Amygdala (tissue), 56 donors: ENCODE measurements around the gene CDH5.

Source experiments
- DNase-seq, 56 donors: peaks; one replicate each; lab custom pipeline; 2025; lab: John Stamatoyannopoulos, UW

The CDH5 gene

DNA sequence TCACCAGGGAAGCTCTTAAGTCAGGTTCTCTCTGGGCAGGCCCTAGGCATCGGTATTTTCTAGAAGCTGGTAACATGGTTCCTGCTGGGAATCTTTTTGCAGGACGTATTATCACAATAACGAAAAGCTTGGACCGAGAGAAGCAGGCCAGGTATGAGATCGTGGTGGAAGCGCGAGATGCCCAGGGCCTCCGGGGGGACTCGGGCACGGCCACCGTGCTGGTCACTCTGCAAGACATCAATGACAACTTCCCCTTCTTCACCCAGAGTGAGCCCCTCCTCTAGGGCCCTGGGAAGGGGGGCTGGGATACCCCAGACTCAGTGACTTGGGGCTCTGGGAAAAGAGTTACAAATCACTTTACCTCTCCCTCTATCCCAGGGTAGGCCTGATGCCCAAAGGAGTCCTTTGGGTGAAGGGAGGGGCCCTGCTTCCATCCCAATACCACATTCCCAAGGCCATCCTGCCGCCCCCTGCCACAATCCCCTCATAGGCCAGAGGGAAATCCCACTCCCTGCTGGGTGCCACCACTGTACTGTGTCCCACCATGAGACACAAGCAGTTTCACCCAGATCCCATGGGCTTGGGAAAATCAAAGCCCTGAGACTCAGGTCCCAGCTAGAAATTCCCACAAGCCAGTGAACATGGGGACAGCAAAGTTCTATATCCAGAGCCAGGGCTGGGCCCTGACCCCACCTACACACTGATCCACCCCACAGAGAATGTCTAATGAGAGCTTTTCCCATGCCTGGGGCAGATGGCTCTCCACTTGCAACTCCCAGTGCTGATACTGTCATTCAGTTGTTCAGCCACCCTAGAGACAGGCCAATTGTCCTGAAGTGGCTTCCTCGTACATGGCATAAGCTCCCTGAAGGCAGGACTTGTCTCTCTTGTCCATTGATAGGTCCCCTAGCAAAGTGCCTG is 23.0 kb downstream of the CDH5 start:
- no peak for DNase-seq

GRCh38 chr16:66390346-66391108 is 24.0 kb downstream of the CDH5 start:
- DNase-seq, result no peak

DNA sequence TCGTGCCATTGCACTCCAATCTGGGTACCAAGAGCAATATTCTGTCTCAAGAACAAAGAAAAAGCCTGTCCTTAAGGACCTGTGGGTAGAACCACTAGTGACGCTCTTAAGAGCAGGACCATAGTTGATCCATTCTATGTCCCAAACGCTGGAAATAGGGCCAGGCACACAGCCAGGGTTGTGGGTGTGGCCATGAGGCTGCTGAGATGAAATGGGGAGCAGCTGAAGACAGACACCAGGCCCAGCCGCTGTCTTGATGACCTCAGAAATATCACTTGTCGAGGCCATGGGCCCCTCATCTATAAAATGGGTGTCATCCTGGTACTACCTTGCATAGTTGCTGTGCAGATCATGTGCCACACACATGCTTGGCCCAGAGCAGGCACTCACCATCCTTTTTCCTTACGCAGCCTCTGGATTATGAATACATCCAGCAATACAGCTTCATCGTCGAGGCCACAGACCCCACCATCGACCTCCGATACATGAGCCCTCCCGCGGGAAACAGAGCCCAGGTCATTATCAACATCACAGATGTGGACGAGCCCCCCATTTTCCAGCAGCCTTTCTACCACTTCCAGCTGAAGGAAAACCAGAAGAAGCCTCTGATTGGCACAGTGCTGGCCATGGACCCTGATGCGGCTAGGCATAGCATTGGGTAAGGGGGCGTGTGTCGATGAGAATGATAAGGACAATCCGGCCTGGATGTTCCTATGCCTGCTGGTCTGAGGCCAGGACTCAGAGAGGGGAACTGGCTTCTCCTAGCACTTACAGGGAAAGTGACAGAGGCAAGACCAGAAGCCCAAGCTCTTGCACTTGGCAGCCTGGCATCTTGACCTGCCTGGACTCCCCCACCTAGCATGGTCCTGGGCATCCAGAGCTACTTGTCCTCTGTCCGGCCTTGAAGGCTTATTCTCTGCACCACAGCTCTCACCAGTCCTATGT is 25.5 kb downstream of the CDH5 start:
- DNase-seq, result no peak

DNA sequence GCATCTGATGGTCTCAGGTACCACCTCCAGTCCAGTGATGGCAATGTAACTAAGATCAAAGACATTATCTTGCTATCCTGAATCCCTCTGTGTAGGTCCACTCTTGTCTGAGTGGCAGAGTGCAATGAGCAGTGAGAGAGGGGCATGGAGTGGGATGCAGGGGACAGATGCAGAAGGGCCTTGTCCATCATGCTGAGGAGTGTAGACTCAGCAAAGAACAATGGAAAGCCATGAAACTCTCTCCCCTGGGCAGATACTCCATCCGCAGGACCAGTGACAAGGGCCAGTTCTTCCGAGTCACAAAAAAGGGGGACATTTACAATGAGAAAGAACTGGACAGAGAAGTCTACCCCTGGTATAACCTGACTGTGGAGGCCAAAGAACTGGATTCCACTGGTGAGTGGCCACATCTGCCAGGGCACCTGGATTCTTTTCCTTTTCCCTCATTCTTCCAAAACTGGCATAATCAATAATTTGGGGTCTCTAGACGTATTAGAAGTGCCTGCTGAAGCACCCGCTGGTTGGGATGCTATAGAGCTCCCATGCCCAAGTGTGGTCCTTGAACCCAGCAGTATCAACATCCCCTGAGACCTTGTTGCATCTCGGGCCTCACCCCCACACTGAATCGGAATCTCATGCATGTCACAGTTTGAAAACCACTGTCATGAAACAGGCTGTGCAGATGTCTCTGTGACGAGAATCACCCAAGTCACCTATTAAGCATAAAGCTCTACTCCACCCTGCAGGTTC is 29.5 kb downstream of the CDH5 start:
- no peak for DNase-seq

- DNase-seq, result no peak
These were observed 31.4 kb downstream of the CDH5 start for GRCh38 chr16:66397736-66398433.

DNA sequence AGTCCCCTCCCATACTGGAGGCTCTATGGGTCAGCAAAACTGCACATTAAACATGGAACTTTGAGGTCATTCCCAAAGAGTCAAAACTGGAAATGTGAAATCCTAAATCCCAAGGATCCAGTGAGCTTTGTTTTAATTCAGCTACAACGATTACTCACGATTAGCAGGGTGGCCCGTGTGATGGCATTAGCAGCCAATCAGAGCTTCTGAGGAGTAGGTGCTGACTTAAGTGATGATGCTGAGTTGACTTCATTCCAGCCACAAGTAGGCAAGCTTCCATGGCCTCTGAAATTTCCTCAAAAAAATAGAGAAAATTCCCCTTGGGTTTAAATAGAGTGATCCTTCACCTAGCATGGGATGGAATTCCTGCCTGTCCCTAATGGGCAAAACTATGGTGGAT is 32.5 kb downstream of the CDH5 start:
- no peak for DNase-seq

DNA sequence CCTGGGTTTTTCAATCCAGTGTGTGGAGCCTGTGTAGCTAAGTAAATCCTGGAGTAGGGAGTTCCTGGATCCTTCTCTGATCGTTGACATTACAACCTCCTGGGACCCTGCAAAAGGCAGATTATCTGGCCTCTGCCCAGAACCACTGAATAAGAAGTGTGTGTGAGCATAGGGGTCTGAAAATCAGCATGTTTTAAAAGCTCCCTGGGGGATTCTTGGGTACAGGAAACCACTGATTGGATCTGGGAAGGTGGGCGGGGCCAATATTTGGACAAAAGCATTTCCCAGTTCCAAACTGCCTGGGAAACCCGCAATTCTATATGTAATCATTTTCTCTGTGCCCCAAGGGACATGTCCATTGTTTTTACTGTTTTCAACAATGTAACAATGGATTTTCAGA is 33.4 kb downstream of the CDH5 start:
- DNase-seq, result no peak

GRCh38 chr16:66400503-66401380 is 34.3 kb downstream of the CDH5 start:
- DNase-seq, result no peak

DNA sequence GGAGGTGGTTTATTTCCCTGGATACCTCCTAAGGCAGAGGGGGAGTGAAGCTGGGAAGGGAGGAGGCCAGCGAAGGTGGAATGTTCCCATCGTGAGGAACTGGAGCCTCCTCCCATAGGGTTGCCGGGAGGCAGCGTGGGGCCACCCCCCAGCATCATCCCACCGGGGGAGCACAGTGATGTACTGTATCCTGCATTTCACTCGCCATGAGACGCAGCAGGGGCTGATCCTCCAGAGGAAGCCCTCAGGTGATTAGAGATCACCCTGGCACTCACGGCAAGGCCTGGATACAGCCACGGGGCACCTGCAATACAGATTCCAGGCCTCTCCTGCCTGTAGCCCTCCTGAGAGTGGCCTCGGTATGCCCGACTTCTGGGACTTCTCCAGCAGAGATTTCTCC is 35.1 kb downstream of the CDH5 start:
- no peak for DNase-seq

DNA sequence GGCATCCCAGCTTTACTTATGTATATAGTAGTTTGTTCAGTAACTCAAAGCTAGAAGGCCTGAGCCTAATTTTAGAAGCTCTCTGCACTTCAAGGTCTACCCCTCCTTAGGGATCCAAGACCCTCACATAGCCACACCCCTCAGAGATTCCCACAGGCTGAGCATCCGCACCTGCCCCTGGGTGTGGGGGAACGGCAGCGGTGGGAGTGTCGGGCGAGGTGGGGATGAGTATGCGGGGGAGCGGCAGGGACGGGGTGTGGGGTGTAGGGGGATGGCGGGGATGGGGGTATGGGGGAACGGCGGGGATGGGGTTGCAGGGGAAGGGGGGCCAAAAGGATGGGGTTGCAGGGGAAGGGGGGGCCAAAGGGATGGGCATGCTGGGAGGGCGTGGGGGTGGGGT is 35.7 kb downstream of the CDH5 start:
- DNase-seq, result no peak

DNA sequence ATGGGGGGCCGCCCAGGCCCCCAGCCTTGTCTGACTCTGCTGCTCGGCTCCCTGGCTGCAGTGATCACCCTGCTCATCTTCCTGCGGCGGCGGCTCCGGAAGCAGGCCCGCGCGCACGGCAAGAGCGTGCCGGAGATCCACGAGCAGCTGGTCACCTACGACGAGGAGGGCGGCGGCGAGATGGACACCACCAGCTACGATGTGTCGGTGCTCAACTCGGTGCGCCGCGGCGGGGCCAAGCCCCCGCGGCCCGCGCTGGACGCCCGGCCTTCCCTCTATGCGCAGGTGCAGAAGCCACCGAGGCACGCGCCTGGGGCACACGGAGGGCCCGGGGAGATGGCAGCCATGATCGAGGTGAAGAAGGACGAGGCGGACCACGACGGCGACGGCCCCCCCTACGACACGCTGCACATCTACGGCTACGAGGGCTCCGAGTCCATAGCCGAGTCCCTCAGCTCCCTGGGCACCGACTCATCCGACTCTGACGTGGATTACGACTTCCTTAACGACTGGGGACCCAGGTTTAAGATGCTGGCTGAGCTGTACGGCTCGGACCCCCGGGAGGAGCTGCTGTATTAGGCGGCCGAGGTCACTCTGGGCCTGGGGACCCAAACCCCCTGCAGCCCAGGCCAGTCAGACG is 36.2 kb downstream of the CDH5 start:
- no peak for DNase-seq

- no peak for DNase-seq
These were observed 37.1 kb downstream of the CDH5 start for GRCh38 chr16:66403531-66404145.

- DNase-seq, result no peak
These were observed 38.7 kb downstream of the CDH5 start for GRCh38 chr16:66405057-66405783.

DNA sequence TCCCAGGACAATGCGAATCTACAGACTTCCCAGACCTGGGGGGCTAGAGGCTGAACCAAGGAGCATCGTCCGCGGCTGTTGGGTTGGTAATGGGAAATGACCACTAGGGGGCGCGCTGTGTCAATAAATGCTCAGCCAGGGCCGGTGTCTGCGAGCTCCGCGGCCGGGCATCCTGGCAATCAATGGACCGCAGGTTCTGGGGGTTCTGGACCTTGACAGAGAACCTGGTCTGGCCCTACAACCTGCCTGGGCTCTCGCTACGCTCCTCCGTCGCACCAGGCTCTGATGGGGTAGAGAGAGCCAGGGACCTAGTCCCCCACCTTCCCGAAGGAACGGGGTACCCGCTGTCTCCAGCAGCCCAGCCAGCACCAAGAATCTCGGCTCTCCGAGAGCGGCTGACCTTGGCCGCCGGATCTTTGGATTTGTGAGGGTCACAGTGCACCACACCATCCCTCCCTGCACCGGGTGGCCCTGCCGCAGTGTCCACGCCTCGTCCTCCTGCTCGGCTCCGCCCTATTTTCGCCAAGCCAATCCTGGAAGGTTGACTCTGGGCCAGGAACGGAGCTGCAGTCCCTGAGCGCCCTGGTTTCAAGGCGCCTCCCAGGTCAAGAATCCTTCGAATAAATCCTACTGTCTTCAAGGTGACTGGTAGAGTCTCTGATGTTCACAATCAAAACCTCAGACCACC is 40.2 kb downstream of the CDH5 start:
- DNase-seq, result peak in 55 of 56 donors; percentile 23 to 90 (median 68)

- DNase-seq, result peak in 6 of 56 donors; percentile 8 to 27 (median 18)
These were observed 41.9 kb downstream of the CDH5 start for GRCh38 chr16:66408163-66409048.
